ENCODE measurements around the gene MRC2.

The MRC2 gene

GRCh38 chr17:62717589-62717855, 90.1 kb downstream of the MRC2 start:
- TF ChIP-seq SIN3A (IDR thresholded peaks at IDR 0.05; ENCODE audit: borderline replicate concordance, insufficient read depth, low read length), result no peak
- TF ChIP-seq FOXP2 (optimal IDR thresholded peaks at IDR 0.05; ENCODE audit: borderline replicate concordance, extremely low read depth, extremely low read length, insufficient read depth), result no peak
- no peak for TF ChIP-seq TAF1 (IDR thresholded peaks at IDR 0.05; ENCODE audit: borderline replicate concordance, insufficient read depth, low read length)
- TF ChIP-seq POLR2AphosphoS5 (IDR thresholded peaks at IDR 0.05; ENCODE audit: low read depth, low read length), result no peak
- no peak for TF ChIP-seq REST (IDR thresholded peaks at IDR 0.05; ENCODE audit: insufficient read depth in 1 of 2, low read depth in 2 of 2, low read length in 2 of 2)

GRCh38 chr17:62717889-62718288, 90.4 kb downstream of the MRC2 start:
- TF ChIP-seq FOXP2 (optimal IDR thresholded peaks at IDR 0.05; ENCODE audit: borderline replicate concordance, extremely low read depth, extremely low read length, insufficient read depth) (no peak), SIN3A (IDR thresholded peaks at IDR 0.05; ENCODE audit: borderline replicate concordance, insufficient read depth, low read length) (no peak), POLR2AphosphoS5 (IDR thresholded peaks at IDR 0.05; ENCODE audit: low read depth, low read length) (no peak), TAF1 (IDR thresholded peaks at IDR 0.05; ENCODE audit: borderline replicate concordance, insufficient read depth, low read length) (no peak), REST (IDR thresholded peaks at IDR 0.05; ENCODE audit: insufficient read depth in 1 of 2, low read depth in 2 of 2, low read length in 2 of 2) (no peak)

GRCh38 chr17:62718429-62718828, 91.0 kb downstream of the MRC2 start:
- TF ChIP-seq FOXP2 (optimal IDR thresholded peaks at IDR 0.05; ENCODE audit: borderline replicate concordance, extremely low read depth, extremely low read length, insufficient read depth), result no peak
- no peak for TF ChIP-seq SIN3A (IDR thresholded peaks at IDR 0.05; ENCODE audit: borderline replicate concordance, insufficient read depth, low read length)
- TF ChIP-seq REST (IDR thresholded peaks at IDR 0.05; ENCODE audit: insufficient read depth in 1 of 2, low read depth in 2 of 2, low read length in 2 of 2), result no peak
- no peak for TF ChIP-seq TAF1 (IDR thresholded peaks at IDR 0.05; ENCODE audit: borderline replicate concordance, insufficient read depth, low read length)
- no peak for TF ChIP-seq POLR2AphosphoS5 (IDR thresholded peaks at IDR 0.05; ENCODE audit: low read depth, low read length)

- TF ChIP-seq REST (IDR thresholded peaks at IDR 0.05; ENCODE audit: insufficient read depth in 1 of 2, low read depth in 2 of 2, low read length in 2 of 2) (no peak), SIN3A (IDR thresholded peaks at IDR 0.05; ENCODE audit: borderline replicate concordance, insufficient read depth, low read length) (no peak), TAF1 (IDR thresholded peaks at IDR 0.05; ENCODE audit: borderline replicate concordance, insufficient read depth, low read length) (no peak), FOXP2 (optimal IDR thresholded peaks at IDR 0.05; ENCODE audit: borderline replicate concordance, extremely low read depth, extremely low read length, insufficient read depth) (no peak), POLR2AphosphoS5 (IDR thresholded peaks at IDR 0.05; ENCODE audit: low read depth, low read length) (no peak)
Measured at GRCh38 chr17:62719586-62719985, 92.1 kb downstream of the MRC2 start.

Measured in PFSK-1 (cell line).